ENCODE results near the gene CAV2.

CAV2 gene

GRCh38 chr7:116525298-116525912 lies 25.9 kb downstream of the CAV2 start:
- peak; percentile 39 to 41 for DNase-seq

- peak; percentile 65 to 70 for DNase-seq
Measured at GRCh38 chr7:116525913-116526861, 26.6 kb downstream of the CAV2 start.

GRCh38 chr7:116526897-116527296 lies 27.4 kb downstream of the CAV2 start:
- no peak for DNase-seq

- no peak for DNase-seq
Measured at GRCh38 chr7:116527521-116527920, 28.0 kb downstream of the CAV2 start.

GRCh38 chr7:116528008-116528789 lies 28.7 kb downstream of the CAV2 start:
- no peak for DNase-seq

- no peak for DNase-seq
Measured at GRCh38 chr7:116529250-116529649, 29.7 kb downstream of the CAV2 start.

GRCh38 chr7:116530107-116530820 lies 30.7 kb downstream of the CAV2 start:
- no peak for DNase-seq

GRCh38 chr7:116532102-116532688 lies 32.7 kb downstream of the CAV2 start:
- no peak for DNase-seq

- no peak for DNase-seq
Measured at GRCh38 chr7:116534790-116535189, 35.3 kb downstream of the CAV2 start.

GRCh38 chr7:116535416-116535815 lies 35.9 kb downstream of the CAV2 start:
- DNase-seq = no peak

GRCh38 chr7:116538138-116538537 lies 38.6 kb downstream of the CAV2 start:
- no peak for DNase-seq

- DNase-seq = no peak
Measured at GRCh38 chr7:116539879-116540278, 40.3 kb downstream of the CAV2 start.

GRCh38 chr7:116540743-116541142 lies 41.2 kb downstream of the CAV2 start:
- DNase-seq = no peak

GRCh38 chr7:116541951-116542350 lies 42.4 kb downstream of the CAV2 start:
- no peak for DNase-seq

- DNase-seq = no peak
Measured at GRCh38 chr7:116542618-116543017, 43.1 kb downstream of the CAV2 start.

- DNase-seq = no peak
Measured at GRCh38 chr7:116543664-116544063, 44.1 kb downstream of the CAV2 start.

GRCh38 chr7:116544487-116544886 lies 44.9 kb downstream of the CAV2 start:
- DNase-seq = no peak

- DNase-seq = no peak
Measured at GRCh38 chr7:116545411-116545993, 46.0 kb downstream of the CAV2 start.

GRCh38 chr7:116546054-116546453 lies 46.5 kb downstream of the CAV2 start:
- no peak for DNase-seq

- no peak for DNase-seq
Measured at GRCh38 chr7:116546916-116547315, 47.4 kb downstream of the CAV2 start.

GRCh38 chr7:116547347-116547746 lies 47.8 kb downstream of the CAV2 start:
- no peak for DNase-seq

- DNase-seq = no peak
Measured at GRCh38 chr7:116548506-116548905, 49.0 kb downstream of the CAV2 start.
